Keratinocyte (primary cell): ENCODE data around the gene PRKAG2. TPM values are rescaled to one million over a fixed set of nuclear protein-coding genes. Genes with fewer than 3 reads are reported as not detected.

ENCODE experiments used
- DNase-seq: peaks from one replicate; pipeline ENCODE4 v3.0.0-alpha.2; 2011; ENCODE audit warnings: low read depth, missing footprints, low spot score
- FAIRE-seq: peaks from 2 replicates; lab custom pipeline; 2011; peaks lifted over from hg19 to GRCh38; lab: Jason Lieb, UNC
- H2AFZ ChIP-seq: 2 replicates; pipeline ENCODE4 v1.6.0; 2012; ENCODE audit warnings: low read length, control low read depth, inconsistent platforms; ENCODE audit not compliant: control insufficient read depth
- H3K27ac ChIP-seq: 2 replicates; pipeline ENCODE4 v1.5.1; 2011; ENCODE audit warnings: low read length; ENCODE audit not compliant: control insufficient read depth, insufficient read depth
- H3K27me3 ChIP-seq: 3 replicates; pipeline ENCODE4 v1.6.0; 2011; ENCODE audit warnings: low read length; ENCODE audit not compliant: control insufficient read depth, insufficient read depth; ENCODE audit errors: extremely low read depth
- H3K36me3 ChIP-seq, 2 experiments: 2 replicates in 1 of 2; 3 replicates in 1 of 2; pipeline ENCODE4 v1.5.1; 2011; ENCODE audit warnings: low read length in 2 of 2, mild to moderate bottlenecking in 1 of 2; ENCODE audit not compliant: control insufficient read depth in 2 of 2, insufficient read depth in 2 of 2; ENCODE audit errors: extremely low read depth in 1 of 2
- H3K4me1 ChIP-seq: 3 replicates; pipeline ENCODE4 v1.5.1; 2011; ENCODE audit warnings: low read length; ENCODE audit not compliant: control insufficient read depth, insufficient read depth; ENCODE audit errors: extremely low read depth
- H3K4me2 ChIP-seq: 3 replicates; pipeline ENCODE4 v1.6.0; 2011; ENCODE audit warnings: low read depth, low read length; ENCODE audit not compliant: control insufficient read depth, insufficient read depth; ENCODE audit errors: extremely low read depth
- H3K4me3 ChIP-seq, 3 experiments: fragments of 200-600 bp in 1 of 3; sonication (generic) in 1 of 3; 2 replicates in 2 of 3; 3 replicates in 1 of 3; pipeline ENCODE4 v1.5.1; 2011 to 2016; ENCODE audit warnings: low read length in 3 of 3, mild to moderate bottlenecking in 3 of 3, control low read depth in 2 of 3, inconsistent platforms in 1 of 3, low read depth in 1 of 3, mixed read lengths in 1 of 3, mixed run types in 1 of 3, moderate library complexity in 1 of 3; ENCODE audit not compliant: control insufficient read depth in 2 of 3, insufficient read depth in 2 of 3; ENCODE audit errors: extremely low read depth in 1 of 3
- H3K79me2 ChIP-seq: 2 replicates; pipeline ENCODE4 v1.6.0; 2012; ENCODE audit warnings: low read length; ENCODE audit not compliant: control insufficient read depth, insufficient read depth
- H3K9ac ChIP-seq: 3 replicates; pipeline ENCODE4 v1.6.0; 2011; ENCODE audit warnings: low read length; ENCODE audit not compliant: control insufficient read depth, insufficient read depth; ENCODE audit errors: extremely low read depth
- H3K9me1 ChIP-seq: 3 replicates; pipeline ENCODE4 v1.6.0; 2011; ENCODE audit warnings: low read length; ENCODE audit not compliant: control insufficient read depth, insufficient read depth; ENCODE audit errors: extremely low read depth
- H3K9me3 ChIP-seq: 2 replicates; pipeline ENCODE4 v1.5.1; 2012; ENCODE audit warnings: low read depth, low read length; ENCODE audit not compliant: control insufficient read depth
- H4K20me1 ChIP-seq: 3 replicates; pipeline ENCODE4 v1.6.0; 2011; ENCODE audit warnings: low read length; ENCODE audit not compliant: control insufficient read depth, insufficient read depth; ENCODE audit errors: extremely low read depth
- CTCF ChIP-seq, 3 experiments: IDR thresholded peaks in 1 of 3; conservative IDR thresholded peaks in 1 of 3; optimal IDR thresholded peaks in 1 of 3; 2 replicates in 2 of 3; 3 replicates in 1 of 3; pipeline versions ENCODE3 to v1.5.1; 2011; ENCODE audit warnings: low read length in 3 of 3, mild to moderate bottlenecking in 3 of 3, moderate library complexity in 2 of 3, control low read depth in 1 of 3, inconsistent platforms in 1 of 3; ENCODE audit not compliant: insufficient read depth in 2 of 3; ENCODE audit errors: extremely low read depth in 1 of 3
- EZH2 ChIP-seq: IDR thresholded peaks from one replicate; pipeline ENCODE4 v1.6.1; 2012; ENCODE audit warnings: inconsistent platforms, mild to moderate bottlenecking, low read length, moderate library complexity
- dilution Hi-C: fragments of 300-500 bp; cut with MboI; formaldehyde crosslinking; loops from one replicate; pipeline ENCODE4 v1.7.0; 2020; ENCODE audit warnings: low sequenced_read_pairs; ENCODE audit not compliant: extremely low pct_ligation_motif_present
- polyA plus RNA-seq, 5 experiments: library from polyadenylated mRNA; depleted of rRNA in 3 of 5; stranded (reverse) in 3 of 5; stranded (forward) in 1 of 5; unstranded in 1 of 5; fragments of >200 nt; gene quantifications; 1 replicate in 1 of 5; 2 replicates in 3 of 5; 3 replicates in 1 of 5; pipeline versions ENCODE4 v1.2.1 to v1.2.3, GENCODE V29; 2011 to 2012; ENCODE audit warnings: missing spikeins in 2 of 5, low read depth in 1 of 5, low replicate concordance in 1 of 5

Gene PRKAG2
- polyA plus RNA-seq, 1 donor (not counting 4 experiments of a cell fraction or from before 2014, with no cell fraction given) = 39.5 TPM

GRCh38 chr7:151861881-151862280, 15.0 kb downstream of the PRKAG2 start:
- no peak for DNase-seq
- no peak overlapping the region for H3K4me3 ChIP-seq
- no peak overlapping the region for H3K4me2 ChIP-seq
- H3K79me2 ChIP-seq = no peaks in the 10 kb centered on the region
- H3K27me3 ChIP-seq = no peaks in the 10 kb centered on the region
- H3K4me1 ChIP-seq = no peaks in the 10 kb centered on the region
- no peaks in the 10 kb centered on the region for H3K9me3 ChIP-seq
- no peak for FAIRE-seq
- no peak for TF ChIP-seq CTCF (optimal IDR thresholded peaks at IDR 0.05 in 1 of 3, IDR thresholded peaks at IDR 0.05 in 1 of 3, conservative IDR thresholded peaks at IDR 0.05 in 1 of 3; ENCODE audit: extremely low read depth in 1 of 3, insufficient read depth in 2 of 3, low read length in 3 of 3)
- TF ChIP-seq EZH2 = no peak
- no peaks in the 10 kb centered on the region for H3K9me1 ChIP-seq
- H2AFZ ChIP-seq = no peak overlapping the region
- no peaks in the 10 kb centered on the region for H3K36me3 ChIP-seq
- H3K9ac ChIP-seq = no peak overlapping the region
- dilution Hi-C loops = no loop called here
- H4K20me1 ChIP-seq = no peaks in the 10 kb centered on the region
- no peak overlapping the region for H3K27ac ChIP-seq

GRCh38 chr7:151860771-151861170, 16.1 kb downstream of the PRKAG2 start:
- TF ChIP-seq CTCF (optimal IDR thresholded peaks at IDR 0.05 in 1 of 3, IDR thresholded peaks at IDR 0.05 in 1 of 3, conservative IDR thresholded peaks at IDR 0.05 in 1 of 3; ENCODE audit: extremely low read depth in 1 of 3, insufficient read depth in 2 of 3, low read length in 3 of 3) (peak in 1 of 3 experiments; percentile 39), EZH2 (no peak)
- no peak for DNase-seq
- H3K9me1 ChIP-seq = no peaks in the 10 kb centered on the region
- H2AFZ ChIP-seq = no peak overlapping the region
- no peaks in the 10 kb centered on the region for H4K20me1 ChIP-seq
- FAIRE-seq = no peak
- no peak overlapping the region for H3K4me2 ChIP-seq
- no peaks in the 10 kb centered on the region for H3K36me3 ChIP-seq
- dilution Hi-C loops = no loop called here
- H3K9me3 ChIP-seq = no peaks in the 10 kb centered on the region
- H3K79me2 ChIP-seq = no peaks in the 10 kb centered on the region
- H3K4me3 ChIP-seq = no peak overlapping the region
- H3K27ac ChIP-seq = no peak overlapping the region
- H3K27me3 ChIP-seq = peaks cover 3% of the 10 kb centered on the region
- no peaks in the 10 kb centered on the region for H3K4me1 ChIP-seq
- H3K9ac ChIP-seq = no peak overlapping the region
